GM18867 (cell line): ENCODE measurements around the gene LPCAT1.
"Not testable (repeated sequence)": the region's sequence is repeated elsewhere in the genome, so short reads cannot be mapped to it uniquely, and the experiment has no call there.

Experiments
- ATAC-seq: cut with Tn5 transposase; IDR thresholded peaks from one replicate; pipeline ENCODE4 v1.9.1; 2021; ENCODE audit warnings: mild to moderate bottlenecking, moderate library complexity; ENCODE audit not compliant: unreplicated experiment

LPCAT1 gene

GRCh38 chr5:1431021-1431811, 92.5 kb downstream of the LPCAT1 start:
- ATAC-seq, result no peak

- no peak for ATAC-seq
Measured at GRCh38 chr5:1430121-1430795, 93.5 kb downstream of the LPCAT1 start.

- ATAC-seq, result no peak
Measured at GRCh38 chr5:1429496-1429895, 94.3 kb downstream of the LPCAT1 start.

- no peak for ATAC-seq
Measured at GRCh38 chr5:1429066-1429465, 94.7 kb downstream of the LPCAT1 start.

GRCh38 chr5:1428107-1428506, 95.7 kb downstream of the LPCAT1 start:
- no peak for ATAC-seq

GRCh38 chr5:1424716-1425115, 99.0 kb downstream of the LPCAT1 start:
- ATAC-seq, result no peak

GRCh38 chr5:1423901-1424603, 99.7 kb downstream of the LPCAT1 start:
- no peak for ATAC-seq

GRCh38 chr5:1422522-1422921, 101.2 kb downstream of the LPCAT1 start:
- not testable (repeated sequence) for ATAC-seq

- no peak for ATAC-seq
Measured at GRCh38 chr5:1421521-1422341, 102.0 kb downstream of the LPCAT1 start.

GRCh38 chr5:1420211-1421195, 103.3 kb downstream of the LPCAT1 start:
- no peak for ATAC-seq

- no peak for ATAC-seq
Measured at GRCh38 chr5:1419476-1420210, 104.1 kb downstream of the LPCAT1 start.

- ATAC-seq, result no peak
Measured at GRCh38 chr5:1418921-1419280, 104.9 kb downstream of the LPCAT1 start.

- ATAC-seq, result no peak
Measured at GRCh38 chr5:1418238-1418920, 105.4 kb downstream of the LPCAT1 start.

GRCh38 chr5:1417586-1418225, 106.1 kb downstream of the LPCAT1 start:
- no peak for ATAC-seq

GRCh38 chr5:1416856-1417469, 106.8 kb downstream of the LPCAT1 start:
- no peak for ATAC-seq

GRCh38 chr5:1415626-1416360, 108.0 kb downstream of the LPCAT1 start:
- ATAC-seq, result no peak

- ATAC-seq, result no peak
Measured at GRCh38 chr5:1415059-1415425, 108.7 kb downstream of the LPCAT1 start.
